HTR-8/SVneo (cell line): ENCODE measurements around the gene ARNT2.

Experiments used
- DNase-seq: peaks from one replicate; pipeline ENCODE4 v3.0.0; 2011; ENCODE audit warnings: low spot score, mixed read lengths; ENCODE audit not compliant: insufficient read length
- FAIRE-seq: peaks from 2 replicates; lab custom pipeline; 2011; peaks lifted over from hg19 to GRCh38; lab: Jason Lieb, UNC

The ARNT2 gene

DNA sequence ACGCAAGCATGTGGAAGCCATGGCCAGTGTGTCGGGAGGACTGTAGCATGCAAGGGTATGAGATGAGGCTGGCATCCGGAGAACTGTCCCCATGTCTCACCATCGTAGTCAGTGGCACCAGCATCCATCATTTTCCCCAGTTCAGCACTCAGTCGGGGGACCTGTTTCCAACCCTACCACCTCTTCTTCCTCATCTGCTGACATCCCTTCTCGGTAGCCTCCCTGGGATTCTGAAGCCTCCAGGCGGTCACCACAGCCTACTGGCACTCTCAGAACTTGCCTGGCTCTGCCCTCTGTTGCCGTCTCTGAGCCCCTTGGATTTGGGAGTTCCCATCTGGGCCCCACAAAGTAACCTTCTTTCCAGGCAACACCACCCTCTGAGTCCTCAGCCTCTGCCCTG, 159.9 kb downstream of the ARNT2 start:
- FAIRE-seq (no peak), DNase-seq (no peak)

DNA sequence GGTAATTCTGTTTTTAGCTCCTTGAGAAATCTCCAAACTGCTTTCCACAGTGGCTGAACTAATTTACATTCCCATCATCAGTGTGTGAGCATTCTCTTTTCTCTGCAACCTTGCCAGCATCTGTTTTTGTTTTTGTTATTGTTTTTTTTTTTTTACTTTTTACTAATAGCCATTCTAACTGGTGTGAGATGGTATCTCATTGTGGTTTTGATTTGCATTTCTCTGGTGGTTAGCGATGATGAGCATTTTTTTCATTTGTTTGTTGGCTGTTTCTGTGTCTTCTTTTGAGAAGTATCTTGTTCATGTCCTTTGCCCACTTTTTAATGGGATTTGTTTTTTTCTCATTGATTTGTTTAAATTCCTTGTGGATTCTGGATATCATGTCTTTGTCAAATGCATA, 161.2 kb downstream of the ARNT2 start:
- no peak for DNase-seq
- no peak for FAIRE-seq

DNA sequence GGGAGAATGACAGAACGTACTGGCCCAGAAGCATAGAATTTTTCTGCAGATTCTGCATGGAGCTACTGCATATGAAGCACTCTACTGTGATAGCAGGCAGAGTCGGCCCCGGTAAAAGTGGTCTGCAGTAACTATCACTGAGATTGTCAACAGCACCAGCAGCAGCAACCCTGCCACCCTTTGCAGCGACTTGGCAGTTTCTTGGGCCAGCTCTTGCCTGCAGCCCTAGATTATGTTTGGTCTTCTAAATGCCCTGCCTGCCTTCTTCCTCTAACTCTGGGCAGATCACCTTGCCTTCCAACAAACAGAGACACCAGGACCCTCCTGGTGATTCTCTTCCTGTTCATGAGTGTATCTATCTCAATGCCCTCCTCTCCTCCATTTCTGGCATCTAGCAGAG, 161.8 kb downstream of the ARNT2 start:
- DNase-seq, result no peak
- FAIRE-seq, result no peak

DNA sequence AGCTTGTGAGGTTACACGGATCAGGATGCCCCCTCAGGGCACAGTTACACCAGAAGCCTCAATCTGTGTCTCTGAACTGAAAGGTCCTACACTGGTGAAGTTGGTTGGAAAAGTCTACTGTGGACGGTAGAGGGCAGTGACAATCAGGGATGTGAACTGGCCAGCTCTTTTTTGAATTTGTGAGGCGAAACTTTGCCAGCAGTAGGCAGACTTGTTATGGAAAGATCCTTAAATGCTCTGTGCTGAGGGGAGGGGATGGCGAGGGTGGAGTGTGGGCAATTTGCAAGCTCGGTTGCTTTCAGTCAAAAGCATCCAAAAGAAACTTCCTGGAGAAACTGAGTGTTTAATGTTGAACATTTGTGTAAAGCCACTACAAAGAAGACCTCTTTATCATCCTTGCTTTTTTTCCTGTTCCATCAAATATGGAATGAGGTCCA, 163.6 kb downstream of the ARNT2 start:
- DNase-seq, result peak; percentile 67
- peak; percentile 64 for FAIRE-seq

DNA sequence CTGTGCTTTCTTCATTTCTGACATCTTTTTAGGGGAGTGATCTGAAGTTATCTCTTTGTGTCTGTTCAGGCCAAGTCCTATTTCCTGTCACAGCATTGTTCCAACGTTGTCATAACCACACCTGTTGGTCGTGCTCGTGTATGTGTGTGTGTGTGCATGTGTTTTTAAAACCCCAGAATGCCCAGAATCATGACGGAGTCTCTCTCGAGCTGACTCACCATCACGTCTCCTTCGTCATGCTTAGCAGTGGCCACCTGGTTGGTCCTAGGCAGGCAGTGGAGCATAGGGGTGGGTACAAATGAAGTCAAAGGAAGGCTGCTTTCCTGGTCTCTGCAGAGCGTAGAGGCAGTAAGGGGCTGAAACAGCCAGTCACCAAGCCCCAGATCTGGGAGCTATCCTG, 164.1 kb downstream of the ARNT2 start:
- DNase-seq (no peak), FAIRE-seq (no peak)

DNA sequence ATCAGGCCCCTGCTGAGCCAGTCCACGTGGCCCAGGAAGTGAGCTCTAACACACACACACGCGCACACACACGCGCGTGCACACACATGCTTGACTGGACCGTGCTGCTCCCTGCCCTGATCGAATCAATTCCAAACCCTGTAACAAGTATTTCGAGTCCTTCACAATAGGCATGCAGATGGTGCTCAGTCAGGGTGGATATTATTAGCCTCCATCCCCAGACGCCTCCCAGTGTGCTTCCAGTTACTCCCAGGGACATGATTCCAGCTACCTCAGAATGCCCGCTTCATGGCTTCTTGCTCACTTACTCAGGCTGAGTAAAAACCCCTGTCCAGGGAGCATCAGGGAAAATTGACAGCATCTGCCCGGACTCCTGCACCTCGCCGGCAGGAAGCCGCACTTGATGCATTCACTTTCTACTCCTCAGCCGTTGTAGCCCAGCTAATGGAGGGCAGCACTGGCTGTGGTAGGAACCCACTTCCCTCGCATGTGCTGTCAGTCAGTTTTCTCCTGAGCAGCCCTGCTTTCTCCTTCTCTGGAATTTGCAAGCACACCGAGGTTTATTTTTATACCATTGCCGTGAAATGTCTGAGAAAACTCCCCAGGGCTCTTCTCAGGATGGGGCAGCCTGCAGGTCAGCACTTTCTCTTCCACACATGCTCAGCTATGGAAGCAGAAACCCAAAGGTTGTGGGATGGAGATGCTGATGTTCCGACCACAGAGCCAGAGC, 164.9 kb downstream of the ARNT2 start:
- DNase-seq, result no peak

DNA sequence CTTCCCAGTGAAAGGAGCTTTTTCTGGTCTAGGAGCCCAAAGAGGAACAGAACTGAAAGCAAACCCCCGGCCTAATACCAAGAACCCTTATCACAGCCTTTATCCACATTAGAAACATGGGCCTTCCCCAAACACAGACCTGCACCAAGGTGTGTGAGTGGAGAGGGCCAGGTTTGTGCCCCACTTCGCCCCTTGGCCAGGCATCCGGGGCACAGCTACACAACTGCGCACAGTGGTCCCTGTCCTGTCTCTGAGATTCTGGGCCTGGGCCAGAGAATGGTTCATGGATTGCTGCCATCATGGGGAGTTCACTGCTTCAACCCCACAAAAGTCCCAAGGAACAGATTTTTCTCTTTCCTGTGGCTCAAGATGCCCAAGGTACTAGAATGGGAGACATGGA, 165.5 kb downstream of the ARNT2 start:
- no peak for FAIRE-seq

More for the DNA sequence above, 164.9 kb downstream of the ARNT2 start:
- no peak for FAIRE-seq

DNA sequence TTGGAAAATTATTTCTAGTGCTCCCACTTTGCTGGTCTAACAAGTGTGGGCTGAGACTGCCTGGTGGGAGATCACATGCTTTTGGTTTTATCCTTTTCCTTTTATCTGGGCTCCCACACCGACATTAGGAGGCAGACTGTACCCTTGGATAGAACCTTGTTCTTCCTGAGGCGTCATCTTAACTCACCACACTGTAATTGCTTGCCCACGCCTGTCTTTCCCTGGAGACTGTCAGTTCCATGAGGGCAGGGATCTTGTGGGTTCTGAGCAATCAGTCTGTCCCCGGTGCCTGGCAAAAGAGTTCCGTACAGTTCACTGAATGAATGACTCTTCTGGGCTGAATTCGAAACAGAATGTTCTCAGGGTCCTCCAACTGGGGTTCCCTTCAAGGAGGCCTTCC, 166.4 kb downstream of the ARNT2 start:
- FAIRE-seq (no peak), DNase-seq (no peak)

More for the DNA sequence above, 165.5 kb downstream of the ARNT2 start:
- no peak for DNase-seq

DNA sequence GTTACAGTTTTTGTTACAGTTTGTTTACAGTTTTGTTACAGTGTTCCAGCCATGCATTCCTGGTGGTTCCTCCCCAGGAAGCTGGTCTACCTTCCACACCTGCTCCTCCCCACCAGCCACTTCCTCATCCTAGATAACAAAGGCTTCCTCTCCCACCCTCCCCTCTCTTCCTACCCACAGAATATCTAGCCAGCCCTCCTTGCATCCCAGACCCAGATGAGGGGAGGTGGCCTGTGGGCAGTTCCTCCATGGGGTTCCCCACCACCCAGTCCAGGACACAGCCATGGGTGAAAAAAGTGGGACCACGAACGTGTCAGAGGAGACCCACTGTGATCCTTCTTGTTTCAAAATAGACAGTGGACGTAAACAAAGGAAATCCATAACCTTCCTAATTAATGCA, 168.2 kb downstream of the ARNT2 start:
- no peak for FAIRE-seq
- DNase-seq, result no peak

DNA sequence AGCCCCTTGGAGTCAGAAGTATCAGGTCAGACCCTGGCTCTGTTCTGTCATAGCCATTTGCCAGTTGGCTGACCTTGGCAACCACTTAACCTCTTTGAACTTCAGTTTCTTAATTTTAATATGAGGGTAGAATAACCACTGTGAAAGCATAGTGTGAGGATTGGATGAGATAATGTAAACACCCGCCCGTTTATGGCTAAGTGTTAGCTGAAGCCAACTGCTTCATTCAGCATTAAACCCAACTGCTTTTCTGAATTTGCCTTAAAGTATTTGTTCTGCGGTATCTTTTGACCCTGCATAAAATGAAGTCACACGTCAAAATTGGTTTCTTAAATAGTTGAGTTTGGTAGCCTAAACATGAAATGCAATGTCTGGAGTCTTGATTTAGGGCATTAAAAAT, 169.4 kb downstream of the ARNT2 start:
- FAIRE-seq (no peak), DNase-seq (no peak)

DNA sequence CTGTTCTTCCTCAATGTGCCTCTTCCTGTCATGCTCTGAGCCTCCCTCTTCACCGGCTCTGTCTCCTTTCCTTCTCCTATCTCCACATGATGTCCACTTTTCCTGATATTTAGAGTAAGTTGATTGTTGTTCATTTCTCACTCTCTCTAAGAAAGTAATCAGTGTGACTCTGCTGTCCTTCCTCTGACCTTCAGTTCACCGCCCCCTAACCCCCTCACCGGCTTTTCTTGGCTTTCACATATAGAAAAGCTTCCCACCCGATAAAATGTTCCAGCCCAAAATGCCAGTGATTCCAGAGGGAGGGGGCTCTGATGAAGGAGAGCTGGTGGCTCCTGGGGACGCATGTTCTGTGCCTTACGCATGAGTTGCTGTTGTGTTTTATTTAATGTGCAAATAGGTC, 170.4 kb downstream of the ARNT2 start:
- no peak for FAIRE-seq

DNA sequence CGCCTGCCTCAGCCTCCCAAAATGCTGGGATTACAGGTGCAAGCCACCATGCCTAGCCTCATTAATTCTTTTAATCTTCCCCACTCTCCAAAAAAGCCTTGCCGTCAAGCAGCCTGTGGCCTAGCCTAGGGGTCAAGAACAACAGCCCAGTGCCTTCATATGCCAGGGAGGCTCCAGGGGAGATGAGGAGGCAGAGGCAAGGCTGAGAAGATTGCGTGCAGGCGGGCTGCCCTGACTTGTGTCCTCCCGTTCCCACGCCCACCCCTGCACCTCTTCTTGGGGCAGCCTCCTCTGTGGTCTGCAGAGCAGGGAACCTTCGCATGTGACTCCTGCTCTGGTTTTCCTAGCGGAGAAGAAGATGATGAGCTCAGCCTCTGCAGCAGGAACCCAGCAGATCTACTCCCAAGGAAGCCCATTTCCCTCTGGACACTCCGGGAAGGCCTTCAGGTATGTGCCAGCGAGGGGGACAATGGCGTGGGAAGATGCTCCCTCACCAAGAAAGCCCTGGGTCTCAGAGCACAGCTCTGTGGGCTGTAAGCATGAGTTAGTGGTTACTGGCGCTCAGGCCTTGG, 172.4 kb downstream of the ARNT2 start:
- no peak for DNase-seq
- FAIRE-seq, result no peak

More for the DNA sequence above, 170.4 kb downstream of the ARNT2 start:
- no peak for DNase-seq

DNA sequence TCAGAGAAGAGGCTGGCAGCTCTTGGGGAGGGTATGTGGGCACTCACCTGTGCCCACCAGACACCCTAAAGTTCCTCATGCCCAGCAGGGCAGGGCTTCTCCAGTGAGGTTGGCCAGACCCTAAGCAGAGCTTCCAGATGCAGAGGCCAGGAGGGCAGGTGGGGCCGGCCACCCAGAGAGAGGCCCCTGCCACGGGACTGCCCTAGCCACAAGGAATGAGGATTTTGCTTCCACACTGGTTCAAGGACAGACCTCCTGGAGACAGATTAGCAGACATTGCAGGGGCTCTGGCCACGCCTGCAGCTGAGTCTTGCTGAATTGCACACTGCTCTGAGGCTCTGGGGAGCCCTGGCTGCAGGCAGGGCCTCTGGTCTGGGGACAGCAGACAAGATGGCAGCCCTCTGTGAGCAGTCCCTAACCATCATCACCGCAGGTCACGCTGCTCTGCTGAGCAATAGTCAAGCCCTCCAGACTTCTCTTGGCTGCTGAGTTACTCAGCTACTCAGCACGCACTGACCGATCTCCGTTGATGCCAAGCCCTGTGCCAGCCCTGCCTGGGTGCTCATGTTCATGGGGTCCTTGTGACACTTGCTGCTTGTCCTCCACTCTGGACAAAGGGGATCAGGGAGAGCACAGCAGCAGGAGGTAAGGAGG, 173.5 kb downstream of the ARNT2 start:
- DNase-seq (no peak), FAIRE-seq (no peak)

DNA sequence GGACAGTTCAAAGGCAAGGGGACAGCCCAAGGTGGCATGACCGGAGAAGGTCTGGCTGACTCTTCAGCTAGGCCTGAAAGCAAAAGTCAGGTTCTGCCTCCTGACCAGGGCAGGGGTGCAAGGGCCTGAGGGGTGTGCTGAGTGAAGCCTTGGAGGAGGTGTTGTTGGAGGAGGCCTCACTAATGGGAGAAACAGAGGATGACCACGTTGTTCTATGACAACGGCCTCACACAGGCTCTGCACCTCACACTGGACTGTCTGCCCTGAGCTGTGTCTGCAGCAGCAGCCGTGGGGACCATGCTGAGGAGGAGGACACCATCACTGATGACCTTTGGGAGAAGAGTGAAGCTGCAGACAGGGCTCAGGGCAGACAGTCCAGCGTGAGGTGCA, 174.0 kb downstream of the ARNT2 start:
- FAIRE-seq (no peak), DNase-seq (no peak)

DNA sequence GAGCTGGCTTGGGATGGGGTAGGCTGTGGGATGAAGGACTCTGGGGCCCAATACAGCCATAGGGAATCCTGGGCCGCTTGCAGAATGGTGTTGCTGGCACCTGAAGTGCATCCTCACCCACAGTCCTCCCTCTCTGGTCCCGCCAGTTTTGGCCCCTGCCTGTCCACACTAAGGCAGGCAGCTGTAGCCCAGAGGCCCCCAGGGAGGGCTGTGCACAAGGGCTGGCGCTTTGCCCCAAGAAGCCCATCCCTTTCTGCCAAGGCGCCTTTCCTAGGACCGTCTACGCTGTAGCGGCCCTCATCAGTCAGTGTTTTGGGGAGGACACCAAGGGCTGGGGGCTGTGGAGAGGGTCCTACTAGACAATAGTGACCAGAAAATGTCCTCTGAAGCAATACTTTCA, 174.7 kb downstream of the ARNT2 start:
- FAIRE-seq, result no peak
- no peak for DNase-seq

DNA sequence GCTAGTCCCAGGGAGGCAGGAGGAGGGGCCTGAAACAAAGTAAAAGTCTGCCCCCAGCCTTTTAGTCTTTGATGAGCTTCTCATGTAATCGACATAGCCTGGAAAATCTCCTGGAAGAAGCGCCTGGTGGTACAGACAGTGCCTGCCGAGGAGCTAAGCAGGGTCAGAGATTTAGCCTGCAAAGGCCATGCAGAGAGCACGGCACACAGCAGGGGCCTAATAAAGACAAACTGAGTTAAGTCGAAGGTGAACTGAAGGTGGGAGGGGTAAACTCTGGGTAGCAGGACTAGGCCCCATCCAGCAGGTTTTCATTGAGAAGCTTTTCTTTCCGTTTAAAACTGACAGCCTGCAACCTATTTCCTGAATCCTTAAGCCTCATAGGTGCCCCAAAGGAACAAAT, 175.4 kb downstream of the ARNT2 start:
- DNase-seq, result no peak
- FAIRE-seq, result no peak

DNA sequence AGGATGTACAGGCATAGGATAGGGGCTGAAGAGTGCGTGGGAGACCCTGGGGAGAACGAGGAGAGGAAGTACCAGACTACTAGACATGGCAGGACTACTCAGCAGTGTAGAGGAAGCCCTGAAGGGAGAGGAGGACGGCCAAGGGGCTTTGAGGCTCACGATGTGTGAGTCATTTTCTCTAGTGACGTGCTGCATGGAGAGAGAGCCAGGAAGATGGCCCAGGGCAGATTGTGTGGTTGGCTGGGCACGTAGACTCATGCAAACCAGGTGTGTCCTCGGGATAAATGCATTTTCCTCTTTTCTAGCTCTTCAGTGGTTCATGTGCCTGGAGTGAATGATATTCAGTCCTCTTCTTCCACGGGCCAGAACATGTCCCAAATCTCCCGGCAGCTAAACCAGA, 175.9 kb downstream of the ARNT2 start:
- DNase-seq (peak; percentile 85), FAIRE-seq (peak; percentile 64)

DNA sequence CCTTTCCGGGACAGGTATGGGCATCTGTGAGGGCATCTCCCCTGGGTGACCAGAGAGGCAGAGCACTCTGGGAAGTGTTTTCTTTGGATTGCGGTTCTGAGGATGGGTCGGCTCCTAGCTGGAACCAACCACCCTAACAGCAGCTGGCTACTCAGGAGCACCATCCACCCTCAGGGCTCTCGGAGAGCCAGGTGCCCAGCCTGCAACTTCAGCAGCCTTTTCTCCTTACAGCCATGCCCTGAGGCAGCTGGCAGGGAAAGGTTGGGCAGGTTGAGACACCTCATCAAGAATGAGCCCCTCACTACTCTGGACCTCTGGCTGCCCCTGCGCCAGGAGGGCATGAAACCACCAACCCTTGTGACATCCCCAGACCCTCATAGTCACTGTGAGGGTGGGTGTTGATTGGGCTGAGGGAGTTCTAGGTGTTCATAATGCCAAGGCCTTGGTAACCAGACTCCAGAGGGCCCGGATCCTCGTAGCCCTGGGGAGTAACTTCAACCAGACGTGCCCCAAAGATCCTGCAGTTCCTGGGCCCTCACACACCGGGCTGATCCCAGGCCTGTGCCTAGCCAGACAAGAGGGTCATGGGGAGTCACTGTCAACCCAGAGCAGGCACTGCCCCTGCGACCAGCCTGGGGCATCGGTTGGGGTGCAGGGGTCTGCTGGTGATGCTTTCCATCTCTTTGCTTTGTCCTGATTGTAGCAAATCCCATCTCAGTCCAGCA, 176.5 kb downstream of the ARNT2 start:
- DNase-seq (no peak), FAIRE-seq (no peak)

DNA sequence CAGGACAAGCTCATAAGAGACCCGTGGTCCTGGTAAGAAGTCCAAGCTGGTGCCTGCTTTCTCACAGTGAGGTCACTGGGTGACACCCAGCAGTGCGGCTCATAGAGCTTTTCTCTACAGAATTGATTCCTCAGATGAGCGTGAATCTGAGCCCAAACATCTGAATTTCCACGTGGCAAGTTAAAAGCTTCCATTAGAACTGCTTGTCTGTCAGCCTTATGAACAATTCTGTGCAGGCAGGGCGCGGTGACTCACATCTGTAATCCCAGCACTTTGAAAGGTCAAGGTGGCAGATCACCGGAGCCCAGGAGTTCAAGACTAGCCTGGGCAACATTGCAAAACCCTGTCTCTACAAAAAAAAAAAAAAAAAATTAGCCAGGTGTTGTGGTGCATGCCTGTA, 177.8 kb downstream of the ARNT2 start:
- FAIRE-seq, result no peak

DNA sequence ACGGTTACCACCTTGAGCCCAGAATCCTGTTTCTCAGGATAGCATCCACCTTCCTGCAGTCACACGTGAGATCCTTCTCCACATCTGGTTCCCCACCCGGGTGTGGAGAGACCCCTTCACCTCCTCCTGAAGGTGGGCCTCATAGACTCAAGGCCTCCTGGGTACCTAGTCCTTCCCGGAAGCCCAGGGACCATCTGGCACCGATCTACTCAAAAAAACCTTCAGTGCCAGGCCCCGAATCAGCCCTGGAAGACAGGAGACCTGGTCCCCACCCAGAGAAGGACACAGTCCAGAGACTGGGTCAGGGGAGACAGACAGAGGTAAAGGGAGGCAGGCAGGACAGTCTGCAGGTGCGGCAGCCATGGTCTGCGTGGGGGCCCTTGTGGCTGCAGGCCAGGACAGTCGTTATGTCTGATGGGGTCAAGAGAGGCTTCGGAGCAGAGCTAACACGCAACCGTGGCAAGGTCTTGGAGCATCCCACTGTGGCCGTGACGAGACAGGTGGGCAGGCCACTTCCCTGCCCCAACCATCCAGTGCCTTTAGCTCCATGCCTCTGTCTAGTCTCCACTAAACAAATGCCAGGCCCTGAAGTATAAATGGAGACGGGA, 178.7 kb downstream of the ARNT2 start:
- no peak for FAIRE-seq

More for the DNA sequence above, 177.8 kb downstream of the ARNT2 start:
- DNase-seq, result no peak

More for the DNA sequence above, 178.7 kb downstream of the ARNT2 start:
- no peak for DNase-seq
